ENCODE results near the gene UBA3. TPM values are rescaled to one million over a fixed set of nuclear protein-coding genes. Genes with fewer than 3 reads are reported as not detected.

Gene UBA3
- total and polyA plus RNA-seq, 4 donors: 41.2 to 107 (median 49.1) TPM

- Histone ChIP-seq H3K36me3 (ENCODE audit: control insufficient read depth in 4 of 4, insufficient read depth in 4 of 4, low read length in 4 of 4) (no peaks in the 10 kb centered on the region), H3K4me1 (ENCODE audit: control insufficient read depth in 5 of 5, insufficient read depth in 5 of 5, low read length in 5 of 5) (peaks cover 0 to 14% (median 5%) of the 10 kb centered on the region in 5 donors), H3K9me3 (ENCODE audit: control insufficient read depth in 4 of 4, insufficient read depth in 3 of 4, low read length in 3 of 4) (no peaks in the 10 kb centered on the region), H3K27ac (ENCODE audit: low read depth in 1 of 2, low read length in 1 of 2) (no peak overlapping the region), H3K9ac (ENCODE audit: insufficient read depth in 1 of 2, low read length in 2 of 2) (no peak overlapping the region), H3K4me3 (no peak overlapping the region), H3K27me3 (ENCODE audit: control insufficient read depth in 3 of 3, insufficient read depth in 3 of 3, low read length in 2 of 3) (no peaks in the 10 kb centered on the region)
- no peak for ATAC-seq (ENCODE audit: insufficient read depth, low FRiP score)
- DNase-seq: no peak
- no peak for TF ChIP-seq CTCF (IDR thresholded peaks at IDR 0.05; ENCODE audit: control extremely low read depth, extremely low read depth)
- WGBS, 2 donors: 96 to 97% methylated on average over 12 of the region's 12 CpGs
Measured at GRCh38 chr3:69118555-69118954, 38.4 kb upstream of the UBA3 start.

GRCh38 chr3:69116897-69117296 is 36.7 kb upstream of the UBA3 start:
- DNase-seq (peak; percentile 22 to 60 (median 36)), ATAC-seq (ENCODE audit: insufficient read depth, low FRiP score) (no peak)
- no peaks in the 10 kb centered on the region for H3K9me3 ChIP-seq (ENCODE audit: control insufficient read depth in 4 of 4, insufficient read depth in 3 of 4, low read length in 3 of 4)
- H3K9ac ChIP-seq (ENCODE audit: insufficient read depth in 1 of 2, low read length in 2 of 2): no peak overlapping the region
- no peaks in the 10 kb centered on the region for H3K36me3 ChIP-seq (ENCODE audit: control insufficient read depth in 4 of 4, insufficient read depth in 4 of 4, low read length in 4 of 4)
- 69 to 84% methylated on average over 3 of the region's 3 CpGs for WGBS, 2 donors
- no peak for TF ChIP-seq CTCF (IDR thresholded peaks at IDR 0.05; ENCODE audit: control extremely low read depth, extremely low read depth)
- H3K4me3 ChIP-seq: no peak overlapping the region
- no peaks in the 10 kb centered on the region for H3K27me3 ChIP-seq (ENCODE audit: control insufficient read depth in 3 of 3, insufficient read depth in 3 of 3, low read length in 2 of 3)
- peak overlapping the region in 1 of 2 donors; percentile 76 for H3K27ac ChIP-seq (ENCODE audit: low read depth in 1 of 2, low read length in 1 of 2)
- H3K4me1 ChIP-seq (ENCODE audit: control insufficient read depth in 5 of 5, insufficient read depth in 5 of 5, low read length in 5 of 5): peaks cover 0 to 20% (median 5%) of the 10 kb centered on the region in 5 donors

- H3K36me3 ChIP-seq (ENCODE audit: control insufficient read depth in 4 of 4, insufficient read depth in 4 of 4, low read length in 4 of 4): no peaks in the 10 kb centered on the region
- no peaks in the 10 kb centered on the region for H3K27me3 ChIP-seq (ENCODE audit: control insufficient read depth in 3 of 3, insufficient read depth in 3 of 3, low read length in 2 of 3)
- H3K4me3 ChIP-seq: no peak overlapping the region
- H3K4me1 ChIP-seq (ENCODE audit: control insufficient read depth in 5 of 5, insufficient read depth in 5 of 5, low read length in 5 of 5): peaks cover 0 to 20% (median 5%) of the 10 kb centered on the region in 5 donors
- ATAC-seq (ENCODE audit: insufficient read depth, low FRiP score): no peak
- WGBS, 2 donors: 83 to 91% methylated on average over 4 of the region's 4 CpGs
- TF ChIP-seq CTCF (IDR thresholded peaks at IDR 0.05; ENCODE audit: control extremely low read depth, extremely low read depth): no peak
- no peak overlapping the region for H3K9ac ChIP-seq (ENCODE audit: insufficient read depth in 1 of 2, low read length in 2 of 2)
- peak overlapping the region in 1 of 2 donors; percentile 76 for H3K27ac ChIP-seq (ENCODE audit: low read depth in 1 of 2, low read length in 1 of 2)
- H3K9me3 ChIP-seq (ENCODE audit: control insufficient read depth in 4 of 4, insufficient read depth in 3 of 4, low read length in 3 of 4): no peaks in the 10 kb centered on the region
- no peak for DNase-seq
Measured at GRCh38 chr3:69116162-69116561, 36.0 kb upstream of the UBA3 start.

GRCh38 chr3:69115731-69116130 is 35.6 kb upstream of the UBA3 start:
- Histone ChIP-seq H3K9me3 (ENCODE audit: control insufficient read depth in 4 of 4, insufficient read depth in 3 of 4, low read length in 3 of 4) (no peaks in the 10 kb centered on the region), H3K27me3 (ENCODE audit: control insufficient read depth in 3 of 3, insufficient read depth in 3 of 3, low read length in 2 of 3) (no peaks in the 10 kb centered on the region), H3K36me3 (ENCODE audit: control insufficient read depth in 4 of 4, insufficient read depth in 4 of 4, low read length in 4 of 4) (no peaks in the 10 kb centered on the region), H3K4me3 (no peak overlapping the region), H3K27ac (ENCODE audit: low read depth in 1 of 2, low read length in 1 of 2) (peak overlapping the region in 1 of 2 donors; percentile 80), H3K4me1 (ENCODE audit: control insufficient read depth in 5 of 5, insufficient read depth in 5 of 5, low read length in 5 of 5) (peaks cover 0 to 20% (median 5%) of the 10 kb centered on the region in 5 donors), H3K9ac (ENCODE audit: insufficient read depth in 1 of 2, low read length in 2 of 2) (no peak overlapping the region)
- DNase-seq (no peak), ATAC-seq (ENCODE audit: insufficient read depth, low FRiP score) (no peak)
- WGBS, 2 donors: 50 to 74% methylated on average over 2 of the region's 2 CpGs
- TF ChIP-seq CTCF (IDR thresholded peaks at IDR 0.05; ENCODE audit: control extremely low read depth, extremely low read depth): no peak
